Gastroesophageal sphincter (tissue), 4 donors: ENCODE measurements around the gene NAA20. TPM values are rescaled to one million over a fixed set of nuclear protein-coding genes. Genes with fewer than 3 reads are reported as not detected.

Experiments used
- ATAC-seq: fragments of 150-250 bp; one replicate; pipeline ENCODE4 v1.9.1; 2016; ENCODE audit warnings: mild to moderate bottlenecking, moderate library complexity
- H3K27ac ChIP-seq, 4 donors: fragments of 200-600 bp; sonication (generic) in 3 of 4; 1 replicate in 3 of 4; 2 replicates in 1 of 4; pipeline ENCODE4 v1.5.1; 2016 to 2019
- H3K27me3 ChIP-seq: fragments of 200-600 bp; sonication (generic); one replicate; pipeline ENCODE4 v1.5.1; 2019
- H3K36me3 ChIP-seq, 2 donors: fragments of 200-600 bp; sonication (generic); one replicate each; pipeline ENCODE4 v1.5.1; 2019; ENCODE audit warnings: control low read depth in 1 of 2
- H3K4me1 ChIP-seq, 3 donors: fragments of 200-600 bp; sonication (generic); 1 replicate in 2 of 3; 2 replicates in 1 of 3; pipeline ENCODE4 v1.5.1; 2016 to 2019; ENCODE audit warnings: control low read depth in 2 of 3
- H3K4me3 ChIP-seq, 2 donors: fragments of 200-600 bp; sonication (generic); one replicate each; pipeline ENCODE4 v1.5.1; 2019; ENCODE audit warnings: mild to moderate bottlenecking in 1 of 2, moderate library complexity in 1 of 2
- H3K9me3 ChIP-seq, 3 donors: fragments of 200-600 bp; sonication (generic); one replicate each; pipeline ENCODE4 v1.5.1; 2017 to 2019; ENCODE audit warnings: control low read depth in 2 of 3
- CTCF ChIP-seq, 4 experiments: fragments of 200-600 bp in 2 of 4; fragments of 450-650 bp in 2 of 4; sonication (generic) in 1 of 4; IDR thresholded peaks; one replicate each; pipeline ENCODE4 v1.5.1; 2017 to 2019; ENCODE audit warnings: antibody characterized with exemption in 4 of 4, mild to moderate bottlenecking in 2 of 4, moderate library complexity in 2 of 4
- EP300 ChIP-seq: sonication (generic); formaldehyde crosslinking; IDR thresholded peaks from one replicate; pipeline ENCODE4 v1.6.1; 2017; ENCODE audit warnings: antibody characterized with exemption, mild to moderate bottlenecking
- POLR2A ChIP-seq, 2 donors: fragments of 450-650 bp; IDR thresholded peaks; one replicate each; pipeline ENCODE4 v1.6.1; 2017; ENCODE audit warnings: antibody characterized with exemption in 2 of 2, mild to moderate bottlenecking in 2 of 2, moderate library complexity in 1 of 2
- POLR2AphosphoS5 ChIP-seq: sonication (generic); formaldehyde crosslinking; IDR thresholded peaks from one replicate; pipeline ENCODE4 v1.6.1; 2017; ENCODE audit warnings: antibody characterized with exemption
- WGBS, 2 donors: methylation state at CpG; one replicate each; pipeline ENCODE4 v1.1.5; 2018; ENCODE audit warnings: low coverage in 1 of 2; 5-methylcytosine and 5-hydroxymethylcytosine counted together
- total RNA-seq, 4 donors: library from RNA; depleted of rRNA; stranded (reverse); fragments of >200 nt; gene quantifications; one replicate each; pipeline ENCODE4 v1.1.0, GENCODE V29; 2016

NAA20 gene
- total RNA-seq, 4 donors from 2014 or later, result 22.7 to 47.0 (median 31.0) TPM

DNA sequence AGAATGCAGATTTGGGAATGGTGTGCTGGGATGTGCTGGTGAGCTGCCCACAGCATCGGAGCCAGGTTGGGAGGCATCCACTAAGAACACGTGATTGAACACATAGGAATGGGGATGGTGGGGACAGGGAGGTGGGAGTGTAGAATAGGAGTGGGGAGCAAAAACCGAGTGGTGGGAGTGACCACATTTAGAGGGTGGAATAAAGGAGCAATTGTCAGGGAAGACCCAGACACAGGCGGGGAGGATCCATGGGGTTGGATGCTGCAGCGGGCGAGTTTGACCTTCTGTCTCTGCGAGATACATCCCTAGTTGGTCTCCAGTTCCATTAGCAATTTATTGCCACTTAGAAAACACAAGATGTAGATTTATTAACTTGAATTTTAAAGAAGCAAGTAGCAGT is 4.7 kb downstream of the NAA20 start:
- no peaks in the 10 kb centered on the region for H3K9me3 ChIP-seq
- no peak for ATAC-seq
- peaks cover 0 to 26% of the 10 kb centered on the region in 2 donors for H3K36me3 ChIP-seq
- H3K27ac ChIP-seq, result no peak overlapping the region
- H3K4me1 ChIP-seq, result peaks cover 2 to 48% (median 18%) of the 10 kb centered on the region in 3 donors
- 77 to 79% methylated on average over 6 to 7 of the region's 7 CpGs for whole genome bisulfite sequencing, 2 donors
- no peaks in the 10 kb centered on the region for H3K27me3 ChIP-seq
- H3K4me3 ChIP-seq, result no peak overlapping the region
- no peak for TF ChIP-seq POLR2A (IDR thresholded peaks at IDR 0.05)
- no peak for TF ChIP-seq POLR2AphosphoS5
- no peak for TF ChIP-seq CTCF (IDR thresholded peaks at IDR 0.05)
- no peak for TF ChIP-seq EP300

DNA sequence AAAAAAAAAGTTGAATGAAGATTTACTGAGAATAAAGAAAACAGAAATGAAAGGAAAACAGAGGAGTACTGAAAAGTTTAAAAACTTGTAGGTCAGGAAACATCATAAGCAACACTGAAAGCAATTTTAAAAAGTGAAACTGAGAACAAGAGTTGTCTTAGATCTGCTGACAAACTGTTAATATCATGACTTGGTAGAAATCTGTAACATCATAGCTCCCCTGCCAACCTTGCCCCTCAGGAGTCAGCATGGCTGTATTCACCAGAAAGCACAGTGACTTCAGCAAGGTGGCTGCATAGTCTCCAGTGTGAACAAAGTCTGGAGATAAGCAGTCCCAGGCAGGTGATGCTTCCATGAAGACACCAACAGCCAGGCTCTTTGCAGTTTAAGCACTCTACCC is 5.3 kb downstream of the NAA20 start:
- ATAC-seq, result no peak
- TF ChIP-seq POLR2A (IDR thresholded peaks at IDR 0.05) (no peak), EP300 (no peak), POLR2AphosphoS5 (no peak)
- no peaks in the 10 kb centered on the region for H3K9me3 ChIP-seq
- no peak overlapping the region for H3K27ac ChIP-seq
- H3K27me3 ChIP-seq, result no peaks in the 10 kb centered on the region
- peaks cover 0 to 32% of the 10 kb centered on the region in 2 donors for H3K36me3 ChIP-seq
- H3K4me3 ChIP-seq, result no peak overlapping the region
- H3K4me1 ChIP-seq, result peaks cover 2 to 47% (median 16%) of the 10 kb centered on the region in 3 donors

- no peak for TF ChIP-seq POLR2AphosphoS5
- no peak for TF ChIP-seq CTCF (IDR thresholded peaks at IDR 0.05)
- no peak for TF ChIP-seq EP300
- no peak for TF ChIP-seq POLR2A (IDR thresholded peaks at IDR 0.05)
- 75 to 93% methylated on average over 2 to 3 of the region's 3 CpGs for WGBS, 2 donors
Measured at GRCh38 chr20:20023395-20023794, 6.2 kb downstream of the NAA20 start.

GRCh38 chr20:20024942-20025341 is 7.8 kb downstream of the NAA20 start:
- Histone ChIP-seq H3K9me3 (no peaks in the 10 kb centered on the region), H3K36me3 (peaks cover 0 to 54% of the 10 kb centered on the region in 2 donors), H3K4me1 (peaks cover 0 to 24% (median 0%) of the 10 kb centered on the region in 3 donors), H3K27me3 (no peaks in the 10 kb centered on the region), H3K27ac (no peak overlapping the region), H3K4me3 (no peak overlapping the region)
- no peak for TF ChIP-seq EP300
- no peak for TF ChIP-seq POLR2A (IDR thresholded peaks at IDR 0.05)
- no peak for TF ChIP-seq CTCF (IDR thresholded peaks at IDR 0.05)
- no peak for TF ChIP-seq POLR2AphosphoS5
- ATAC-seq, result no peak

More at GRCh38 chr20:20023395-20023794, 6.2 kb downstream of the NAA20 start:
- ATAC-seq, result no peak
- Histone ChIP-seq H3K4me1 (peaks cover under 1 to 39% (median 12%) of the 10 kb centered on the region in 3 donors), H3K36me3 (peaks cover 0 to 41% of the 10 kb centered on the region in 2 donors), H3K27me3 (no peaks in the 10 kb centered on the region), H3K27ac (no peak overlapping the region), H3K4me3 (no peak overlapping the region), H3K9me3 (no peaks in the 10 kb centered on the region)

GRCh38 chr20:20027284-20027683 is 10.1 kb downstream of the NAA20 start:
- TF ChIP-seq EP300, result no peak
- no peak for TF ChIP-seq CTCF (IDR thresholded peaks at IDR 0.05)
- H3K4me1 ChIP-seq, result peaks cover 0 to 2% (median 0%) of the 10 kb centered on the region in 3 donors
- no peak overlapping the region for H3K4me3 ChIP-seq
- 73 to 79% methylated on average over 2 of the region's 2 CpGs for WGBS, 2 donors
- H3K27ac ChIP-seq, result no peak overlapping the region
- ATAC-seq, result no peak
- no peaks in the 10 kb centered on the region for H3K9me3 ChIP-seq
- H3K27me3 ChIP-seq, result no peaks in the 10 kb centered on the region
- H3K36me3 ChIP-seq, result peaks cover 0 to 74% of the 10 kb centered on the region in 2 donors
